Measurements from ENCODE around the gene POLR2J. TPM values are rescaled to one million over a fixed set of nuclear protein-coding genes. Genes with fewer than 3 reads are reported as not detected.

Gene POLR2J
- total RNA-seq, 3 donors from 2014 or later = 67.3 to 77.4 (median 72.0) TPM

DNA sequence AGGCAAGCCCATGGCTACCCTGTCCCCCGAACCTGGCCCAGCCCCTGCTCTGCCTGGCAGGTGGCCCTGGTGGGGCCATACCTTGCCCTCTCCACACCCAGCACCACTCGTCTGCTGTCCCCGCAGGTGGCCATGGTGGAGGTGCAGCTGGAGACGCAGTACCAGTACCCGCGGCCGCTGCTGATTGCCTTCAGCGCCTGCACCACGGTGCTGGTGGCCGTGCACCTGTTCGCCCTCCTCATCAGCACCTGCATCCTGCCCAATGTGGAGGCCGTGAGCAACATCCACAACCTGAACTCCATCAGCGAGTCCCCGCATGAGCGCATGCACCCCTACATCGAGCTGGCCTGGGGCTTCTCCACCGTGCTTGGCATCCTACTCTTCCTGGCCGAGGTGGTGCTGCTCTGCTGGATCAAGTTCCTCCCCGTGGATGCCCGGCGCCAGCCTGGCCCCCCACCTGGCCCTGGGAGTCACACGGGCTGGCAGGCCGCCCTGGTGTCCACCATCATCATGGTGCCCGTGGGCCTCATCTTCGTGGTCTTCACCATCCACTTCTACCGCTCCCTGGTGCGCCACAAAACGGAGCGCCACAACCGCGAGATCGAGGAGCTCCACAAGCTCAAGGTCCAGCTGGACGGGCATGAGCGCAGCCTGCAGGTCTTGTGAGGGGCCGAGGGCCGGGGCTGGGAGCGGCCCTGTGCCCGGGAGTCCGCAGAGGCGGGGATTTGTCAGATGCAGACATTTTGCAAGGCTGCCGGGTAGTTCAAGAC lies 32.1 kb downstream of the POLR2J start:
- Mint-ChIP-seq H3K27me3 (ENCODE audit: low read depth) (no peaks in the 10 kb centered on the region), H3K4me1 (ENCODE audit: low read depth) (peaks cover 6% of the 10 kb centered on the region), H3K36me3 (ENCODE audit: insufficient read depth) (peaks cover 10% of the 10 kb centered on the region), H3K4me3 (no peak overlapping the region), H3K9me3 (no peaks in the 10 kb centered on the region)
- ATAC-seq = no peak
- DNase-seq = no peak

DNA sequence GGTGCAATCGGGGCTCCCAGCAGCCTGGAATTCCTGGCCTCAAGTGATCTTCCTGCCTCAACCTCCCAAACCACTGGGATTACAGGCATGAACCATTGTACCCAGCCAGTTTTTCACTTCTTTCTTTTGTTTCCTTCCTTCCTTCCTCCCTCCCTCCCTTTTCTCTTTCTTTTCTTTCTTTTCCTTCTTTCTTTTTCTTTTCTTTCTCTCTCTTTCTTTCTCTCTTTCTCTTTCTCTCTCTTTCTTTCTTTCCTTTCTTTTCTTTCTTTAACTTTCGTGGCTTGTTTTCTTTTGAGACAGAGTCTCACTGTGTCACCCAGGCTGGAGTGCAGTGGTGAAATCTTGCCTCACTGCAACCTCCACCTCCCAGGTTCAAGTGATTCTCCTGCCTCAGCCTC lies 33.0 kb downstream of the POLR2J start:
- H3K36me3 Mint-ChIP-seq (ENCODE audit: insufficient read depth) = peaks cover 11% of the 10 kb centered on the region
- H3K4me3 Mint-ChIP-seq = no peak overlapping the region
- no peak for DNase-seq
- H3K9me3 Mint-ChIP-seq = no peaks in the 10 kb centered on the region
- peaks cover 6% of the 10 kb centered on the region for H3K4me1 Mint-ChIP-seq (ENCODE audit: low read depth)
- no peak for ATAC-seq
- no peaks in the 10 kb centered on the region for H3K27me3 Mint-ChIP-seq (ENCODE audit: low read depth)

DNA sequence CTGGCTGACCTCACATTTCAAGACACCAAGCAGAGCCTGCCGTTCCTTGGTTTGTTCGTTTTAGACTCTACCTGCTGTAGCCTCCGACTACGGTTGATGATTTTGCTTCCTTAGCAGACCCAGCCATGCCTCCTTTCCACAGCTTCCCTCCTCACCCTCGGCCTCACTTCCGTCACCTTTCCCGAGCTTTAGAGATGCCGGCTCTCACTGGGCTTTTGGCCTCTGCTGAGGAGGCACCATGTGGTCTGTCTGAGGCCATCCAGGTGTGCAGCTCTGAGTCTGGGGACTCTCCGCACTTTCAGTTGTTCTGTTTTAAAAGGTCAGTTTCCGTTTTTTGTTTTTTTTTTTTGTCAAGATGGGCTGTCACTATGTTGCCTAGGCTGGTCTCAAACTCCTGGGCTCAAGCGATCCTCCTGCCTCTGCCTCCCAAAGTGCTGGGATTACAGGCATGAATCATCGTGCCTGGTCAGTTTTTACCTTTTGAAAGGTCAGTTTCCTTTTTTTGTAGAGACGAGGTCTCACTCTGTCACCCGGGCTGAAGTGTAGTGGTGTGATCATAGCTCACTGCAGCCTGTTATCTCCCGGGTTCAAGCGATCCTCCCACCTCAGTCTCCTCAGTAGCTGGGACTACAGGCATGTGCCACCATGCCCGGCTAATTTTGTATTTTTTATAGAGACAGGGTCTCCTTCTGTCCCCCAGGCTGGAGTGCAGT lies 33.6 kb downstream of the POLR2J start:
- Mint-ChIP-seq H3K9me3 (no peaks in the 10 kb centered on the region), H3K27me3 (ENCODE audit: low read depth) (no peaks in the 10 kb centered on the region), H3K36me3 (ENCODE audit: insufficient read depth) (peaks cover 11% of the 10 kb centered on the region), H3K4me3 (no peak overlapping the region), H3K4me1 (ENCODE audit: low read depth) (peaks cover 2% of the 10 kb centered on the region)
- DNase-seq = no peak
- ATAC-seq = no peak

DNA sequence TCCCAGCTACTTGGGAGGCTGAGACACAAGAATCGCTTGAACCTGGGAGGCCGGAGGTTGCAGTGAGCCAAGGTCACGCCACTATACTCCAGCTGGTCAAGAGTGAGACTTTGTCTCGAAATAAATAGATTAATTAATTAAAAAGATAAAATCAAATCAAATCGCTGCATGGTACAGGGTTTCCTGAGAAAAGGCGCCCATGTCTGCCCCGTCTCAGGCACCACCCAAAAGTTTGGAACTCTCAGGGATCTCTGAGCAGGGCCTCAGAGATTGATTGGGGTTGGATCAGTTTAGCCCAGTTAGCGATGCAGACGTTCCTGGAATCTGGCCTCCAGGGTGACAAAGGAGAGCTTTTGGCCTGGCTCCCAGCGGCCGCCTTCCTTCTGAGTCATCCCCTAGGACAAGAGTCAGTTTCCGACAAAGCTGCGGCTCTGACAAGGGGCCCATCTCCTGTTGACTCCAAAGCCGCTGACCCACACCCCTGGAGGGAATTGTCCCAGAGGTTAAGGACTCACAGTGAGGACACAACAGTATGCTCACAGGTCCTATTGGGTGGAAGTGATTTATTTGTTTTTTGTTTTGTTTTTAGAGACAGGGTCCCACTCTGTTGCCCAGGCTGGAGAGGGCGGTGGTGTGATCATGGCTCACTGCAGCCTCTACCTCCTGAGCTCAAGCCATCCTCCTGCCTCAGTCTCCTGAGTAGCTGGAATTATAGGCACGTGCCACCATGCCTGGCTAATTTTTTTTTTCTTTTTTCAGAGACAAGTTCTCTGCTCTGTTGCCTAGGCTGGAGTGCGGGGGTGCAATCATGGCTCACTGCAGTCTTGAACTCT lies 38.5 kb downstream of the POLR2J start:
- no peaks in the 10 kb centered on the region for H3K27me3 Mint-ChIP-seq (ENCODE audit: low read depth)
- peaks cover 9% of the 10 kb centered on the region for H3K36me3 Mint-ChIP-seq (ENCODE audit: insufficient read depth)
- peaks cover 6% of the 10 kb centered on the region for H3K4me1 Mint-ChIP-seq (ENCODE audit: low read depth)
- H3K4me3 Mint-ChIP-seq = no peak overlapping the region
- DNase-seq (no peak), ATAC-seq (no peak)
- no peaks in the 10 kb centered on the region for H3K9me3 Mint-ChIP-seq

DNA sequence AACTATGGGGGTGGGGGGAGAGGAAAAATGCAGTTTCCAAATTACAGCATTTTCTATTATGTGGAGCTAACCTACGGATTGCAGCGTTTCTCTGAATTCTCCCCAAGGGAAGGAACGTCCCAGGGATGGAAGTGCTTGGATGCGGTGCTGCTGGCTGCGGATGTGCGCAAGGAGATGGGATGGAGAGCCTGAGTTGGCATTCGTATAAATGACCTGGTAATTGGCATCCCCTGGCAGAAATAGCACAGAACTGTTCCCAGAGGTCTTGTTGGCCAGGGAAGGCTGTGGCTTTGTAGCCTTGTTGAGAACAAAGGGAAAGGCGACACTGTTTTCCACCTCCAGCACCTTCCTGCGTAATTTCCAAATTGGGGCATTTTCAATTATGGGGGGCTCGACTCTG lies 42.6 kb downstream of the POLR2J start:
- peaks cover 29% of the 10 kb centered on the region for H3K4me1 Mint-ChIP-seq (ENCODE audit: low read depth)
- ATAC-seq (no peak), DNase-seq (no peak)
- H3K36me3 Mint-ChIP-seq (ENCODE audit: insufficient read depth) = peaks cover 2% of the 10 kb centered on the region
- H3K27me3 Mint-ChIP-seq (ENCODE audit: low read depth) = no peaks in the 10 kb centered on the region
- H3K9me3 Mint-ChIP-seq = no peaks in the 10 kb centered on the region
- H3K4me3 Mint-ChIP-seq = no peak overlapping the region

DNA sequence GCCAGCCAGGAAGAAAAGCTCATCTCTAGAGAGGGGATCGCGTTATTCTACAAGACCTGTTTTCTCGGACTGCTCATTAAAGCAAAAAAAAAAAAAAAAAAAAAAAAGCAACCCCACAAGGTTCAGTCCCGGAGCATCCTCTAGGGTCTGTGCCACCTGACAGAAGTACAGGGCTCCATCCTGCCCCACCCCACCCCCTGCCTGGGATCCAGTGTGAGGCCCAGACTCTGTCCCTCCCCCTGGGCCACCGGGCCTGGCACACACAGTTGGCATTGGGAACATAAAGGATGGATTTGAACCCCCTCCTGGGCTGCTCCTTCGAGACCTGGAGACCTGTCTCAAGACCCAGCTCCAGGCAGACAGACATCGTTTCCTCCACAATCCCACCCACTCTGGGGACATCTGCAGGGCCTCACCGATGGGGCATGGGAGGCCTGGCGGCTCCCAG lies 44.7 kb downstream of the POLR2J start:
- peaks cover under 1% of the 10 kb centered on the region for H3K36me3 Mint-ChIP-seq (ENCODE audit: insufficient read depth)

DNA sequence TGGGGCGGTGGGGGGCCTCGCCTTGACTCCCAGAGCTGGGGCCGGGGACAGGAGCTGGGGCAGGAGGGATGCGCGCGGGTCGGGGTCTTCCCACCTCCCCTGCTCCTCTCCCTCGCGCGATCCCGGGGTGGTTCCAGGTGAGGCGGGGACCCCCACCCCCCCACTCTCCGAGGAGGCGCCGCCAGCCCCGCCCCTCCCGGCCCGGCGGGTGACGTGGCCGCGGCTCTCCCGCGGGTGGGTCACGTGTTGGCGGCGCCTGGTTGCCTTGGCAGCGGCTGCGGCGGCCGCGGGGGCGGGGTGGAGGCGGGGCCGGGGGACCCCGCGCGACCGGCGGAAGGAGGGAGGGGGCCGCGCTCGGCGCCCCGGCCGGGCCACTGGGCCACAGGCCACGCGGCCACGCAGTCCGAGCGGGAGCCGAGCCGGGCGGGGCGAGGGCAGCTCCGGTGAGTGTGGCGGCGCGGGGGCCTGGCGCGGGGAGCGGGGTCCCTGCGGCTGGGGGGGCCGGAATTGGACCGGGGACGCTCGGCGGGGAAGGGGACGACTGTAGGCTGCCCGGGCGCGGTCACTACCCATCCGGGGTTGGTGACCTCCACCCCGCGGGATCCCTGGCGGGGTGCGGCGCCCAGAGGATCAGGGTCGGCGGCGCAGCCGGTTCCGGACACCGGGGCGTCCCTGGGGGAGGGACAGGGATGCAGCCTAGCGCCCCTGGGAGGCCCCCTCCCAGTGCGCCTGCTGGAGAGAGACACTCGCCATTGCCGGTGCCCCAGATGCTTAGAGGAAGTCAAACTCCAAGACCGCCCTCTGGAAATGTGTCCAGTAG lies 45.3 kb downstream of the POLR2J start, which contains the start of gene ORAI2:
Gene ORAI2 (plus strand): TSS at position 357 of the 820 bp plus-strand sequence. CDS start 5,382 bp downstream, outside the sequence.
- Mint-ChIP-seq H3K4me3 (peak within 1 kb of the TSS; percentile 80), H3K36me3 (ENCODE audit: insufficient read depth) (no peaks in the 10 kb centered on the region), H3K9me3 (no peaks in the 10 kb centered on the region), H3K27me3 (ENCODE audit: low read depth) (no peaks in the 10 kb centered on the region), H3K4me1 (ENCODE audit: low read depth) (peaks cover 54% of the 10 kb centered on the region)
- peak; percentile 81 for ATAC-seq
- peak; percentile 91 for DNase-seq

More for the DNA sequence above, 44.7 kb downstream of the POLR2J start:
- no peaks in the 10 kb centered on the region for H3K27me3 Mint-ChIP-seq (ENCODE audit: low read depth)
- ATAC-seq (peak in 1 of 2 donors; percentile 11), DNase-seq (no peak)
- peak overlapping the region; percentile 80 for H3K4me3 Mint-ChIP-seq
- H3K4me1 Mint-ChIP-seq (ENCODE audit: low read depth) = peaks cover 48% of the 10 kb centered on the region
- H3K9me3 Mint-ChIP-seq = no peaks in the 10 kb centered on the region

DNA sequence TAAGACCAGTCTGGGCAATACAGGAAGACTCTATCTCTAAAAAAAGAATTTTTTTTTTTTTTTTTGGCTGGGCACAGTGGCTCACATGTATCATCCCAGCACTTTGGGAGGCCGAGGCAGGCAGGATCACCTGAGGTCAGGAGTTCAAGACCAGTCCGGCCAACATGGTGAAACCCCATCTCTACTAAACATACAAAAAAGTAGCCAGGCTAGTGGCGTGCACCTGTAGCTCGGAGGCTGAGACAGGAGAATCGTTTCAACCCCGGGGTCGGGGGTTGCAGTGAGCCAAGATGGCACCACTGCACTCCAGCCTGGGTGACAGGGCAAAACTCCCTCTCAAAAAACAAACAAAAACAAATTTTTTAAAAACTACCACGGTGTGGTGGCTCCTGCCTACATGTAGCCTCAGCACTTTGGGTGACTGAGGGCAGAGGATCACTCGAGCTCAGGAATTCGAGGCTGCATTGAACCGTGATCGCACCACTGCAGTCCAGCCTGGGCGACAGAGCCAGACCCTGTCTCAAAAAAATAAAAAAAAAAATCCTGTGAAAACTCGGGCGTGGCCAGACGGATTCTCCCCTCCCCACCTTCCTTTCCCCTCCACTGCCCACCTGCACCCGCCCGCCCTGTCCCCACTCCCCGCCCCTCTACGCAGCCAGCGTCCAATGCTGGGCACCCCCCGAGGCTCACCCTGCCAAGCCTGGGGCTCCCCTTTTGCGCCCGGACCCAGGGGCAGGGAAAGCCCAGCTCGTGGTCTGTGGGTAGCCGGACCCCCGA lies 46.1 kb downstream of the POLR2J start:
- Mint-ChIP-seq H3K27me3 (ENCODE audit: low read depth) (no peaks in the 10 kb centered on the region), H3K36me3 (ENCODE audit: insufficient read depth) (no peaks in the 10 kb centered on the region), H3K4me3 (peak overlapping the region; percentile 78), H3K4me1 (ENCODE audit: low read depth) (peaks cover 62% of the 10 kb centered on the region), H3K9me3 (no peaks in the 10 kb centered on the region)
- DNase-seq = no peak
- peak; percentile 13 to 16 for ATAC-seq

DNA sequence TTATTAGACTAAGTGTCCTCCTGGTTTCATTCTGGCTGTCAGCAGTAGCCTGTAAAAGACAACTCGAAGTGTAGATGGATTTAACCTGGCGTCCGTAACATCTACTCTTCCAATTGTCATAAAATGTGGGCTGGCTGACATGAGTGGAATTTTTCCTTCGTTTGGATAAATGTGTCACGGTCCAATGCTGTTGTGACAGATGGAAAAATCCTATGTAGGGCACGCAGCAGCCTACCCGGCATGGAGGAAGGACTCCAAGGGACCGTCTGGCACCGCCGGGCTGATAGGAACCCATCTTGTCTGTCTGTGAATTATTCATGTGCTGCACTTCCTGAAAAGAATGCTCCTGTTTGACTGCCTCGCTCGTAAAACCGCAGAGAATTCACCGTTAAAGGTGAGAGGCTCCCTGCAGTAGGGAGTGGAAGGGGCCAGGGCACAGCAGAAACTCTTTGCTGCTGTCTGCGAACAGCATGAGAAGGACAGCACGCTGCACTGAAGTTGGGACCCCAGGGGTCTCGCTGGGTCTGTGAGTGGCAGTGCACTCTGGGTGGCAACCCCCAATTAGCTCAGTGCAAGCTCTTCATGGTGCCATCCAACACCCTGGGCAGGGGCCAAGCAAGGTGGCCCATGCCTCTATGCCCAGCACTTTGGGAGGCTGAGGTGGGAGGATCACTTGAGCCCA lies 47.0 kb downstream of the POLR2J start:
- Mint-ChIP-seq H3K4me1 (ENCODE audit: low read depth) (peaks cover 70% of the 10 kb centered on the region), H3K9me3 (no peaks in the 10 kb centered on the region), H3K27me3 (ENCODE audit: low read depth) (no peaks in the 10 kb centered on the region), H3K4me3 (peak overlapping the region; percentile 78), H3K36me3 (ENCODE audit: insufficient read depth) (no peaks in the 10 kb centered on the region)
- DNase-seq (peak; percentile 58), ATAC-seq (peak; percentile 36 to 45)

DNA sequence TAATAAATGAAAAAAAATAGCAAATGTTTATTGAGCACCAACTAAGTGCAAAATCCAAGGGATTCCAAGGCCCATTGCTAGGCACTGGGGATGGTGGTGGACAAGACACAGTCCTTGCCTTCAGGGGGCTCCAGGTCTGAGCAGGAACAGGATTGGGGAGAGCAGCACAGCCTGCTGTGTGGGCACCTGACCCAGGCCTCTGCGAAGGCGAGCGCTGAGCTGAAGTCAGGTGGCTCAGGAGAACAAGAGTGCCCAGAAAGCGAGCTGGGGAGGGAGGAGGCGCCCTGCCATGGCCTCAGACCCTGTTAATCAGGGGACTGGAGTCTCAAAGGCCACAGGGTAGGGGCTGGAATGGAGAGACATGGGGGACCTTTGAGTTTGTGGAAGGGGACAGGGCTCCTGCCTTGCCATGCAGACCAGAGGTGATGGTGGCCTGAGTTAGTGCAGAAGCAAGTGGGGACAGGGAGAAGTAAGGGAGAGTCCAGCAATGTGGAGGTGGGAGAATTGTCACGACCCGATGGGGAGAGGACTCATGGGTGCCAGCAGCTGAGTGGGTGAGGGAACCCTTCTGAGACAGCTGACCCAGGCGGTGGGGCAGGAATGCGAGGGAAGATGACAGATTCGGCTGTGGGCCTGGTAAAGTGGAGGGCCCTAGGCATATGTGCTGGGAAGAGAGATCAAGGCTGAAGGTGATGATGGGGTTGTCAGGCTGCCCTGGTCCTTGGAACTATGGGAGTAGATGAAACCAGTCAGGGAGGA lies 49.4 kb downstream of the POLR2J start:
- H3K27me3 Mint-ChIP-seq (ENCODE audit: low read depth) = no peaks in the 10 kb centered on the region
- H3K4me3 Mint-ChIP-seq = no peak overlapping the region
- peaks cover 11% of the 10 kb centered on the region for H3K36me3 Mint-ChIP-seq (ENCODE audit: insufficient read depth)
- DNase-seq (no peak), ATAC-seq (no peak)
- H3K4me1 Mint-ChIP-seq (ENCODE audit: low read depth) = peaks cover 84% of the 10 kb centered on the region
- no peaks in the 10 kb centered on the region for H3K9me3 Mint-ChIP-seq

DNA sequence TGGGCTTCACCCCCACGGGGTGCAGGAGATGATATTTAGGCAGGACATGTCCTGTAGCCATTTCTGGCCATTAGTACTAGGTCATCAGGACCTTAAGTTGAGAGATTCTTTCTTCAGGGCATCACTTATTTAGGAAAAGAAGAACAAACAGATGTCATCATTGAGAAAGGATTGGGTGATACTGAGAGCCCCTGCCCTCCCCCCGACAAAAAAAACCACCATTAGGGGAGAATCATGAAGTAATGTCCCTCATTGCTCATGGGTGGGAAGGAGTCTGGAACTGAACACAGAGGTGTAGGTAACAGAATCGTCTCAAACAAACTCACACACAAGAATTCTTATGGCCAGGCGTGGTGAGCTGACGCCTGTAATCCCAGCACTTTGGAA lies 51.7 kb downstream of the POLR2J start:
- Mint-ChIP-seq H3K4me1 (ENCODE audit: low read depth) (peaks cover 81% of the 10 kb centered on the region), H3K36me3 (ENCODE audit: insufficient read depth) (peaks cover 12% of the 10 kb centered on the region), H3K27me3 (ENCODE audit: low read depth) (no peaks in the 10 kb centered on the region), H3K9me3 (no peaks in the 10 kb centered on the region), H3K4me3 (peak overlapping the region; percentile 83)
- DNase-seq (no peak), ATAC-seq (no peak)
